IMR-90 (cell line): Measurements from ENCODE around the gene SYCP1.

Experiments
- BHLHE40 ChIP-seq: fragments of 150-350 bp; IDR thresholded peaks from 2 replicates; pipeline ENCODE4 v1.6.1; 2016; ENCODE audit warnings: mild to moderate bottlenecking, low read depth, low read length
- CEBPB ChIP-seq: IDR thresholded peaks from 2 replicates; pipeline ENCODE4 v1.6.1; 2012; ENCODE audit warnings: low read depth, low read length, improper control_type of control experiment
- CHD1 ChIP-seq: IDR thresholded peaks from 2 replicates; pipeline ENCODE4 v1.6.1; 2012; ENCODE audit warnings: low read depth, low read length, improper control_type of control experiment
- MAFK ChIP-seq: IDR thresholded peaks from 2 replicates; pipeline ENCODE4 v1.6.1; 2012; ENCODE audit warnings: low read depth, low read length, improper control_type of control experiment
- NFE2L2 ChIP-seq: fragments of 150-350 bp; IDR thresholded peaks from 2 replicates; pipeline ENCODE4 v1.6.1; 2016; ENCODE audit warnings: low read depth, mild to moderate bottlenecking, low read length
- POLR2A ChIP-seq: IDR thresholded peaks from 2 replicates; pipeline ENCODE4 v1.6.1; 2012; ENCODE audit warnings: mild to moderate bottlenecking, low read depth, low read length
- RAD21 ChIP-seq: IDR thresholded peaks from 2 replicates; pipeline ENCODE4 v1.6.1; 2012; ENCODE audit warnings: low read length, improper control_type of control experiment
- RCOR1 ChIP-seq: IDR thresholded peaks from 2 replicates; pipeline ENCODE4 v1.6.1; 2012; ENCODE audit warnings: mild to moderate bottlenecking, low read length, improper control_type of control experiment; ENCODE audit not compliant: insufficient replicate concordance
- RFX5 ChIP-seq: IDR thresholded peaks from 2 replicates; pipeline ENCODE4 v1.8.0; 2012; ENCODE audit warnings: low read depth, mild to moderate bottlenecking, low read length, moderate library complexity
- TF ChIP-seq, protein P1 (sequence below): fragments of 150-350 bp; IDR thresholded peaks from 2 replicates; pipeline ENCODE4 v1.6.1; 2017; ENCODE audit warnings: mild to moderate bottlenecking, antibody characterized with exemption, low read length, low read depth
- TF ChIP-seq, protein P2 (sequence below): conservative IDR thresholded peaks from 2 replicates; pipeline ENCODE4 v1.5.1; 2012; ENCODE audit warnings: mild to moderate bottlenecking, low read depth, low read length, improper control_type of control experiment
- TF ChIP-seq, protein P3 (sequence below): fragments of 150-350 bp; IDR thresholded peaks from 2 replicates; pipeline ENCODE4 v1.6.1; 2016; ENCODE audit warnings: low read depth, mild to moderate bottlenecking, low read length, moderate library complexity, borderline replicate concordance

DNA sequence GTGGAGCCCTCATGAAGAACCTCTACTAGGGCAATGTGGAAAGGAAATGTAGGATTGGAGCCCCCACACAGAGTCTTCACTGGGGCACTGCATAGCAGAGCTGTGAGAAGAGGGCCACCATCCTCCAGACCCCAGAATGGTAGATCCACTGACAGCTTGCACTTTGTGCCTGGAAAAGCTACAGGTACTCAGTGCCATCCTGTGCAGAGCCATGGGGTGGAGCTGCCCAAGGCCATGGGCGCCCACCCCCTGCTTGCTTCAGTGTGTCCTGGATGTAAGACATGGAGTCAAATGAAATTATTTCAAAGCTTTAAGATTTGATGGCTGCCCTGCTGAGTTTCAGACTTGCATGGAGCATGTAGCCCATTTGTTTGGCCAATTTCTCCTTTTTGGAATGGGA, 157.8 kb downstream of the SYCP1 start:
- TF ChIP-seq, protein P1, sequence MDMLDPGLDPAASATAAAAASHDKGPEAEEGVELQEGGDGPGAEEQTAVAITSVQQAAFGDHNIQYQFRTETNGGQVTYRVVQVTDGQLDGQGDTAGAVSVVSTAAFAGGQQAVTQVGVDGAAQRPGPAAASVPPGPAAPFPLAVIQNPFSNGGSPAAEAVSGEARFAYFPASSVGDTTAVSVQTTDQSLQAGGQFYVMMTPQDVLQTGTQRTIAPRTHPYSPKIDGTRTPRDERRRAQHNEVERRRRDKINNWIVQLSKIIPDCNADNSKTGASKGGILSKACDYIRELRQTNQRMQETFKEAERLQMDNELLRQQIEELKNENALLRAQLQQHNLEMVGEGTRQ: no peak
- TF ChIP-seq RFX5: no peak
- TF ChIP-seq, protein P2, sequence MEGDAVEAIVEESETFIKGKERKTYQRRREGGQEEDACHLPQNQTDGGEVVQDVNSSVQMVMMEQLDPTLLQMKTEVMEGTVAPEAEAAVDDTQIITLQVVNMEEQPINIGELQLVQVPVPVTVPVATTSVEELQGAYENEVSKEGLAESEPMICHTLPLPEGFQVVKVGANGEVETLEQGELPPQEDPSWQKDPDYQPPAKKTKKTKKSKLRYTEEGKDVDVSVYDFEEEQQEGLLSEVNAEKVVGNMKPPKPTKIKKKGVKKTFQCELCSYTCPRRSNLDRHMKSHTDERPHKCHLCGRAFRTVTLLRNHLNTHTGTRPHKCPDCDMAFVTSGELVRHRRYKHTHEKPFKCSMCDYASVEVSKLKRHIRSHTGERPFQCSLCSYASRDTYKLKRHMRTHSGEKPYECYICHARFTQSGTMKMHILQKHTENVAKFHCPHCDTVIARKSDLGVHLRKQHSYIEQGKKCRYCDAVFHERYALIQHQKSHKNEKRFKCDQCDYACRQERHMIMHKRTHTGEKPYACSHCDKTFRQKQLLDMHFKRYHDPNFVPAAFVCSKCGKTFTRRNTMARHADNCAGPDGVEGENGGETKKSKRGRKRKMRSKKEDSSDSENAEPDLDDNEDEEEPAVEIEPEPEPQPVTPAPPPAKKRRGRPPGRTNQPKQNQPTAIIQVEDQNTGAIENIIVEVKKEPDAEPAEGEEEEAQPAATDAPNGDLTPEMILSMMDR: no peak
- TF ChIP-seq CEBPB: no peak
- TF ChIP-seq POLR2A: no peak
- no peak for TF ChIP-seq BHLHE40
- no peak for TF ChIP-seq CHD1
- TF ChIP-seq RCOR1: no peak
- no peak for TF ChIP-seq RAD21
- no peak for TF ChIP-seq NFE2L2
- no peak for TF ChIP-seq MAFK
- TF ChIP-seq, protein P3, sequence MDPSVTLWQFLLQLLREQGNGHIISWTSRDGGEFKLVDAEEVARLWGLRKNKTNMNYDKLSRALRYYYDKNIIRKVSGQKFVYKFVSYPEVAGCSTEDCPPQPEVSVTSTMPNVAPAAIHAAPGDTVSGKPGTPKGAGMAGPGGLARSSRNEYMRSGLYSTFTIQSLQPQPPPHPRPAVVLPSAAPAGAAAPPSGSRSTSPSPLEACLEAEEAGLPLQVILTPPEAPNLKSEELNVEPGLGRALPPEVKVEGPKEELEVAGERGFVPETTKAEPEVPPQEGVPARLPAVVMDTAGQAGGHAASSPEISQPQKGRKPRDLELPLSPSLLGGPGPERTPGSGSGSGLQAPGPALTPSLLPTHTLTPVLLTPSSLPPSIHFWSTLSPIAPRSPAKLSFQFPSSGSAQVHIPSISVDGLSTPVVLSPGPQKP: no peak
